Upper lobe of left lung (tissue), 6 donors: ENCODE measurements around the gene SMIM13. TPM values are rescaled to one million over a fixed set of nuclear protein-coding genes. Genes with fewer than 3 reads are reported as not detected.

ENCODE experiments used
- ATAC-seq, 2 donors: fragments of 200-7000 bp; cut with Tn5 transposase; one replicate each; pipeline ENCODE4 v1.9.1; 2022; ENCODE audit warnings: mild to moderate bottlenecking in 2 of 2, moderate library complexity in 2 of 2; ENCODE audit not compliant: low FRiP score in 2 of 2
- DNase-seq, 2 donors: peaks; one replicate each; pipeline ENCODE4 v3.0.0-alpha.2; 2019 to 2020
- H3K27ac ChIP-seq, 4 donors: fragments of 200-600 bp; sonication (generic); one replicate each; pipeline ENCODE4 v1.5.1; 2016 to 2019
- H3K27me3 ChIP-seq, 4 donors: fragments of 200-600 bp; sonication (generic); one replicate each; pipeline ENCODE4 v1.5.1; 2017 to 2019
- H3K36me3 ChIP-seq, 4 donors: fragments of 200-600 bp; sonication (generic); one replicate each; pipeline ENCODE4 v1.5.1; 2016 to 2019
- H3K4me1 ChIP-seq, 4 donors: fragments of 200-600 bp; sonication (generic); one replicate each; pipeline ENCODE4 v1.5.1; 2018 to 2019
- H3K4me3 ChIP-seq, 4 donors: fragments of 200-600 bp; sonication (generic); one replicate each; pipeline ENCODE4 v1.5.1; 2017 to 2019; ENCODE audit warnings: mild to moderate bottlenecking in 2 of 4, moderate library complexity in 1 of 4
- H3K9me3 ChIP-seq, 4 donors: fragments of 200-600 bp; sonication (generic); one replicate each; pipeline ENCODE4 v1.5.1; 2018 to 2019
- CTCF ChIP-seq, 6 experiments: fragments of 450-650 bp in 4 of 6; fragments of 200-600 bp in 2 of 6; sonication (generic) in 2 of 6; IDR thresholded peaks; one replicate each; pipeline ENCODE4 v1.5.1; 2016 to 2019; ENCODE audit warnings: antibody characterized with exemption in 6 of 6
- EP300 ChIP-seq, 4 donors: sonication (generic); formaldehyde crosslinking; IDR thresholded peaks; one replicate each; pipeline ENCODE4 v1.5.1; 2017; ENCODE audit warnings: antibody characterized with exemption in 4 of 4, control low read depth in 2 of 4
- POLR2A ChIP-seq, 4 donors: fragments of 450-650 bp; IDR thresholded peaks; one replicate each; pipeline ENCODE4 v1.5.1; 2016 to 2017; ENCODE audit warnings: antibody characterized with exemption in 4 of 4, mild to moderate bottlenecking in 2 of 4
- POLR2AphosphoS5 ChIP-seq, 2 donors: sonication (generic); formaldehyde crosslinking; IDR thresholded peaks; one replicate each; pipeline ENCODE4 v1.5.1; 2017; ENCODE audit warnings: antibody characterized with exemption in 2 of 2
- WGBS, 2 donors: methylation state at CpG; one replicate each; pipeline ENCODE4 v1.1.5; 2017 to 2018; 5-methylcytosine and 5-hydroxymethylcytosine counted together
- total RNA-seq, 6 donors: library from RNA; depleted of rRNA in 4 of 6; stranded (reverse); fragments of >200 nt in 4 of 6; gene quantifications; one replicate each; pipeline versions ENCODE4 v1.1.0 to v1.2.1, GENCODE V29; 2016 to 2021
- donor health status: DM: no; HTN: no; CAD: no; lungs with moderate emphysema.
- donor health status: DM: no; HTN: yes; CAD: no; lungs with severe emphysema.

Gene SMIM13
- total RNA-seq, 6 donors from 2014 or later: 1.0 to 9.6 (median 6.3) TPM

DNA sequence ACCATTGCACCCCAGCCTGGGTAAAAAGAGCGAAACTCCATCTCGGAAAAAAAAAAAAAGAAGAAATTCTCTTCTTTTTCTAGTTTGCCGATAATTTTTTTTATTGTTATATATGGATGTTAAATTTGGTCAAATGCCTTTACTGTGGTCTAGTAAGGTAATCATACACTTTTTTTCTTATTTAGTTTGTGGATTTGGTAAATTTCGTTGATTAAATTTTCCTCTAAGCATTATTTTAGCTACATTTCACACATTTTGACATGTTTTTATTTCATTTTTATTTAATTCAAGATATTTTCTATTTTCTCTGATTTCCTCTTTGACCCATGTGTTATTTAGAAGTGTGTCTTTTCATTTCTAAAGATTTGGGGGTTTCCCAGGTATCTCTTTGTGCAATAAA, 31.6 kb upstream of the SMIM13 start:
- Histone ChIP-seq H3K4me1 (no peaks in the 10 kb centered on the region), H3K9me3 (no peaks in the 10 kb centered on the region), H3K27ac (no peak overlapping the region), H3K4me3 (no peak overlapping the region), H3K36me3 (no peaks in the 10 kb centered on the region), H3K27me3 (no peaks in the 10 kb centered on the region)
- 87 to 97% methylated on average over 4 of the region's 4 CpGs for WGBS, 2 donors
- DNase-seq: no peak
- ATAC-seq: no peak
- TF ChIP-seq EP300 (IDR thresholded peaks at IDR 0.05) (no peak), POLR2AphosphoS5 (IDR thresholded peaks at IDR 0.05) (no peak), POLR2A (IDR thresholded peaks at IDR 0.05) (no peak), CTCF (IDR thresholded peaks at IDR 0.05) (no peak)

DNA sequence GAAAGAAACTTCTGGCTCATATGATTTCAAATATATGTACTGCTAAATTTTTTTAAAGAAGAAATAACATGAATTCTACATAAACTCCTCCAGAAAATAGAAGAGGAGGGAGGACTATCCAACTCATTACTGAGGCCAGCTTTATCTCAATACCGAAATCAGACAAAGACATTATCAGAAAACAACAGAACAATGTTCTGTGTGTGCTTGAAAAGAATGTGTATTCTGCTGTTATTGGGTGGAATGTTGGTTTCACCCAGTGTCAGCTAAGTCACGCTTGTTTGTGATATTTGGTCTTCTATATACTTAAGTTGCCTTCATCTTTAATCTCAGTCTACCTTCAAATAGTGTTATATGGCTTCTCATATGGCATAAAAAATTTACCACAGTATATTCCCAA, 30.9 kb upstream of the SMIM13 start:
- Histone ChIP-seq H3K4me3 (no peak overlapping the region), H3K9me3 (no peaks in the 10 kb centered on the region), H3K4me1 (no peaks in the 10 kb centered on the region), H3K27me3 (no peaks in the 10 kb centered on the region), H3K36me3 (no peaks in the 10 kb centered on the region), H3K27ac (no peak overlapping the region)
- DNase-seq: no peak
- WGBS, 2 donors: 90 to 94% methylated on average over 2 of the region's 2 CpGs
- no peak for TF ChIP-seq POLR2A (IDR thresholded peaks at IDR 0.05)
- TF ChIP-seq EP300 (IDR thresholded peaks at IDR 0.05): no peak
- no peak for TF ChIP-seq CTCF (IDR thresholded peaks at IDR 0.05)
- TF ChIP-seq POLR2AphosphoS5 (IDR thresholded peaks at IDR 0.05): no peak
- ATAC-seq: no peak

DNA sequence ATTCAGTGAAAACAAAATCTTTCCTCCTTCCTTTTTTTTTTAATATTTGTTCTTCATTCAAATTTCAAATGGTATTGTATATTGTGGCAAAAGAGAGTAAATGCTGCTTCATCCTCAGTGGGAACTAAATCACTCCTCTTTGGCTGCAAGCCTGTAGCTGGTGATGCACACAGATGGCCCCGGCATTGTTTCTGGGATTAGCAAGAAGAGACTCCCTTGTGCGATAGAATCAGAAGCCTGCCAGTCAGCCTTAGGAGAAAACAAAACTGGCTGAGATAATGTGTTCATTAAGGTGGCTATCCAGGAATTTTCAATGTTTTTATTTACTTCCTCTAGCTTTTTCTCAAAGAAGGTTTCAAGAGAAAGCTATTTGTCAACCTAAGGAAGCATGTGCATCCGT, 28.8 kb upstream of the SMIM13 start:
- Histone ChIP-seq H3K27ac (no peak overlapping the region), H3K36me3 (no peaks in the 10 kb centered on the region), H3K4me1 (no peaks in the 10 kb centered on the region), H3K9me3 (no peaks in the 10 kb centered on the region), H3K27me3 (no peaks in the 10 kb centered on the region), H3K4me3 (no peak overlapping the region)
- DNase-seq: no peak
- TF ChIP-seq POLR2AphosphoS5 (IDR thresholded peaks at IDR 0.05) (no peak), POLR2A (IDR thresholded peaks at IDR 0.05) (no peak), CTCF (IDR thresholded peaks at IDR 0.05) (no peak), EP300 (IDR thresholded peaks at IDR 0.05) (no peak)
- 71 to 72% methylated on average over 3 of the region's 3 CpGs for WGBS, 2 donors
- no peak for ATAC-seq

DNA sequence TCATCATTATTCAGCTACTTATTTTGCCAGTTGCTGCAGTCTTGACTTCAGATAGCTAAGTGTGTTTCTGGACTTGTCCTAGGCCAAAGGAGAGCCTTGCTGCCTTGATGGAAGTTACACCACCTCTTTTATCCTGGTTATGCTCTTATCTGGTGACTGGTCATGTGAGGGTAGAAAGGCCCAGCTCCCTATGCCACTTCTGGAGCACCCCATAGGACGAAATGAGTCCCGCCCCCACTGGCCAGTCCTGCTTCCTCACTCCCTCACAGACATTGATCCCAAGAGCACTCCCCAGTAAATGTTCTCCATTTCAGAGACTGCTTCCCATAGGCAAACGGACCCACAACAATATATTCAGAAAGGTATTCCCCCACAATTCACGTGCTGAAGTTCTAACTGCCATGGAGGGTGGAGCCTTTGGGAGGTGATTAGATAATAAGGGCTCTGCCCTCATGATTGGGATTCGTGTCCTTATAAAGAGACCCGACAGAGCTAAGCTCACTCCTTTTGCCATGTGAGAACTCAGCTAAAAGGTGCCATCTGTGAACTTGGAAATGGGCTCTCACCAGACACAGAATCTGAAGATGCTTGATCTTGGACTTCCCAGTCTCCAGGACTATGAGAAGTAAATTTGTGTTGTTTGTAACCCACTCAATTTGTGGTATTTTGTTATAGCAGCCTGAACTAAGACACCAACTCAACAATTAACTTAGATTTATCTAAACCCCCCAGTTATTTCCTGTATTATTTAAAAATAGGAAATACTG, 28.0 kb upstream of the SMIM13 start:
- DNase-seq (no peak), ATAC-seq (no peak)
- H3K4me3 ChIP-seq: no peak overlapping the region

More for the DNA sequence above, 28.0 kb upstream of the SMIM13 start:
- Histone ChIP-seq H3K27ac (no peak overlapping the region), H3K27me3 (no peaks in the 10 kb centered on the region), H3K9me3 (no peaks in the 10 kb centered on the region), H3K36me3 (no peaks in the 10 kb centered on the region), H3K4me1 (no peaks in the 10 kb centered on the region)
- WGBS, 2 donors: 89 to 95% methylated on average over 6 of the region's 6 CpGs
- no peak for TF ChIP-seq CTCF (IDR thresholded peaks at IDR 0.05)
- no peak for TF ChIP-seq POLR2A (IDR thresholded peaks at IDR 0.05)
- no peak for TF ChIP-seq EP300 (IDR thresholded peaks at IDR 0.05)
